OCI-LY7 (cell line): Measurements from ENCODE around the gene SAP30BP.

ENCODE experiments used
- EZH2phosphoT487 ChIP-seq: fragments of 200-600 bp; sonication (generic); IDR thresholded peaks from 2 replicates; pipeline ENCODE4 v1.6.1; 2018; ENCODE audit warnings: low read depth, borderline replicate concordance, mild to moderate bottlenecking, mixed run types, antibody characterized with exemption, low read length, moderate library complexity, mixed read lengths
- TF ChIP-seq, protein P1 (sequence below): fragments of 200-600 bp; sonication (generic); conservative IDR thresholded peaks from 2 replicates; pipeline ENCODE4 v1.5.1; 2014; ENCODE audit warnings: mild to moderate bottlenecking, antibody characterized with exemption, low read length, moderate library complexity, mixed read lengths

DNA sequence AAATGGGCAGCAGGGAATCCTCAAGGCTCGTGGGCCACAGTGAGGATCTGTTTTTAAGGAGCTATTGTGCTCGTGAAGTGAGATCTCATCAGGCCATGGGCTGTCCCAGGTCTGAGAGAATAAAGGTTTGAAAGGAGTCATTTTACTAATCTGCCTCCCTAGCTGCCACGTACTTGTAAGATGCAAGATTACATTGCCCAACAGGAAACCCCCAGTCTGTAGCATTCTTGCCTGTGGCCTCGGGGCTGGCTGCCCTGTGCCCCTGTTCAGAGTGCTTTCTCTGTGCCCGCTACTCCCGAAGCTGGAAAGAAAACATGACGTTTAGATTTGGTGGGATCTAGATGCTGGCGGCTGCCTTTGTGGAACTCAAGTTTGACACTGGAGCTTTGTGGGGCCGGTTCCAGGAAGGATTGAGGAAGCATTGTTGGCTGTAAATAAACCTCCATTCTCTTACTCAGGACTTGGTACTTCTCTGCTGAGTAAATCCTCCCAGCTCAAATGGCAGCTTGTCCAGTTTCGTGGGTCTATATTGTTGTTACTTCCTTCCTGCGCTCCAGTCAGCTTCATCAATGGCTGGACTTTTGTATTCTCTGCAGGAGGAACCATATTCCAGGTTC is 21.2 kb downstream of the SAP30BP start:
- TF ChIP-seq, protein P1, sequence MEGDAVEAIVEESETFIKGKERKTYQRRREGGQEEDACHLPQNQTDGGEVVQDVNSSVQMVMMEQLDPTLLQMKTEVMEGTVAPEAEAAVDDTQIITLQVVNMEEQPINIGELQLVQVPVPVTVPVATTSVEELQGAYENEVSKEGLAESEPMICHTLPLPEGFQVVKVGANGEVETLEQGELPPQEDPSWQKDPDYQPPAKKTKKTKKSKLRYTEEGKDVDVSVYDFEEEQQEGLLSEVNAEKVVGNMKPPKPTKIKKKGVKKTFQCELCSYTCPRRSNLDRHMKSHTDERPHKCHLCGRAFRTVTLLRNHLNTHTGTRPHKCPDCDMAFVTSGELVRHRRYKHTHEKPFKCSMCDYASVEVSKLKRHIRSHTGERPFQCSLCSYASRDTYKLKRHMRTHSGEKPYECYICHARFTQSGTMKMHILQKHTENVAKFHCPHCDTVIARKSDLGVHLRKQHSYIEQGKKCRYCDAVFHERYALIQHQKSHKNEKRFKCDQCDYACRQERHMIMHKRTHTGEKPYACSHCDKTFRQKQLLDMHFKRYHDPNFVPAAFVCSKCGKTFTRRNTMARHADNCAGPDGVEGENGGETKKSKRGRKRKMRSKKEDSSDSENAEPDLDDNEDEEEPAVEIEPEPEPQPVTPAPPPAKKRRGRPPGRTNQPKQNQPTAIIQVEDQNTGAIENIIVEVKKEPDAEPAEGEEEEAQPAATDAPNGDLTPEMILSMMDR, result no peak
- no peak for TF ChIP-seq EZH2phosphoT487
